Ovary (tissue), 9 donors: ENCODE results near the gene SV2C. TPM values are rescaled to one million over a fixed set of nuclear protein-coding genes. Genes with fewer than 3 reads are reported as not detected.

Experiments used
- DNase-seq, 5 donors: peaks; one replicate each; pipeline ENCODE4 v3.0.0-alpha.2; 2019 to 2020
- H3K27ac ChIP-seq, 2 donors: fragments of 200-600 bp; one replicate each; pipeline versions ENCODE4 v1.5.1 to v1.8.0; 2019 to 2022
- H3K27me3 ChIP-seq: fragments of 200-600 bp; one replicate; pipeline ENCODE4 v1.8.0; 2022
- H3K36me3 ChIP-seq: fragments of 200-600 bp; sonication (generic); one replicate; pipeline ENCODE4 v1.5.1; 2019
- H3K4me1 ChIP-seq: one replicate; pipeline ENCODE4 v1.8.1; 2013; ENCODE audit warnings: mild to moderate bottlenecking, moderate library complexity; ENCODE audit not compliant: insufficient read depth
- H3K4me3 ChIP-seq: fragments of 200-600 bp; sonication (generic); one replicate; pipeline ENCODE4 v1.5.1; 2017
- H3K9me3 ChIP-seq, 2 donors: fragments of 200-600 bp in 1 of 2; sonication (generic) in 1 of 2; one replicate each; pipeline versions ENCODE4 v1.5.1 to v1.8.1; 2013 to 2019; ENCODE audit warnings: mild to moderate bottlenecking in 1 of 2, moderate library complexity in 1 of 2
- CTCF ChIP-seq, 3 donors: fragments of 450-650 bp in 2 of 3; fragments of 200-600 bp in 1 of 3; IDR thresholded peaks; one replicate each; pipeline versions ENCODE4 v1.5.1 to v1.8.0; 2016 to 2022; ENCODE audit warnings: antibody characterized with exemption in 3 of 3, mild to moderate bottlenecking in 1 of 3
- EP300 ChIP-seq: sonication (generic); formaldehyde crosslinking; IDR thresholded peaks from one replicate; pipeline ENCODE4 v1.6.1; 2017; ENCODE audit warnings: antibody characterized with exemption
- POLR2A ChIP-seq: fragments of 450-650 bp; IDR thresholded peaks from one replicate; pipeline ENCODE4 v1.6.1; 2017; ENCODE audit warnings: antibody characterized with exemption, mild to moderate bottlenecking, moderate library complexity
- WGBS, 3 donors: extraction: QIAGEN DNeasy Blood & Tissue Kit in 1 of 3; methylation state at CpG; one replicate each; pipeline versions ENCODE4 v1.1.5 to v1.1.7; 2013 to 2017; 5-methylcytosine and 5-hydroxymethylcytosine counted together
- intact Hi-C, 4 donors: fragments of 100-400 bp; cut with DNase I; formaldehyde crosslinking; loops; one replicate each; pipeline versions ENCODE4 v1.11.0 to v1.15.1; 2022 to 2023
- polyA plus RNA-seq, 2 donors: library from polyadenylated mRNA; stranded (reverse); fragments of 200-250 nt in 1 of 2; fragments of 350-450 nt in 1 of 2; fragmentation: Illumina TruSeq in 1 of 2; extraction: RNeasy Lipid Tissue Mini Kit (QIAGEN cat#74804) in 1 of 2; gene quantifications; one replicate each; pipeline ENCODE4 v1.2.3, GENCODE V29; 2013 to 2014
- total RNA-seq, 7 donors: library from RNA; depleted of rRNA in 2 of 7; stranded (reverse); fragments of >200 nt in 2 of 7; fragmentation: NEBNext Ultra II Directional in 3 of 7; extraction: Animal tissue kit (Norgen Biotek cat#: 25700) in 3 of 7; gene quantifications; one replicate each; pipeline versions ENCODE4 v1.1.0 to v1.2.4, GENCODE V29; 2016 to 2023
- donor health status: DM: no; HTN: no; CAD: no; lungs with moderate emphysema.
- donor health status: DM: no; HTN: no; CAD: no.
- donor health status: Bipolar disorder and iron deficiency.
- donor health status: DM: yes; HTN: yes; CAD: no.
- donor health status: DM: no; HTN: no; CAD: no.
- donor health status: DM: yes; HTN: yes; CAD: no.

Gene SV2C
- total and polyA plus RNA-seq, 9 donors: 0.10 to 1.3 (median 0.51) TPM

- Histone ChIP-seq H3K9me3 (no peaks in the 10 kb centered on the region), H3K27me3 (no peaks in the 10 kb centered on the region), H3K4me3 (no peak overlapping the region), H3K36me3 (no peaks in the 10 kb centered on the region), H3K4me1 (no peaks in the 10 kb centered on the region), H3K27ac (no peak overlapping the region)
- TF ChIP-seq EP300 (no peak), POLR2A (no peak), CTCF (IDR thresholded peaks at IDR 0.05) (no peak)
- DNase-seq: no peak
- intact Hi-C loops: no loop called here
- WGBS, 3 donors: 63 to 72% (median 71%) methylated on average over 3 of the region's 3 CpGs
Measured at GRCh38 chr5:76245590-76245989, 162.4 kb downstream of the SV2C start.

GRCh38 chr5:76249621-76250020 lies 166.4 kb downstream of the SV2C start:
- Histone ChIP-seq H3K27ac (no peak overlapping the region), H3K4me1 (no peaks in the 10 kb centered on the region), H3K27me3 (no peaks in the 10 kb centered on the region), H3K4me3 (no peak overlapping the region), H3K36me3 (no peaks in the 10 kb centered on the region), H3K9me3 (no peaks in the 10 kb centered on the region)
- TF ChIP-seq EP300 (no peak), CTCF (IDR thresholded peaks at IDR 0.05) (no peak), POLR2A (no peak)
- no peak for DNase-seq
- WGBS, 3 donors: 78 to 81% (median 79%) methylated on average over 7 of the region's 7 CpGs
- intact Hi-C loops: no loop called here

- 67 to 76% (median 73%) methylated on average over 5 of the region's 5 CpGs for WGBS, 3 donors
- intact Hi-C loops: no loop called here
Measured at GRCh38 chr5:76250463-76250862, 167.3 kb downstream of the SV2C start.

GRCh38 chr5:76251656-76252055 lies 168.5 kb downstream of the SV2C start:
- Histone ChIP-seq H3K4me1 (no peaks in the 10 kb centered on the region), H3K27ac (no peak overlapping the region), H3K4me3 (no peak overlapping the region), H3K9me3 (no peaks in the 10 kb centered on the region), H3K36me3 (no peaks in the 10 kb centered on the region), H3K27me3 (no peaks in the 10 kb centered on the region)
- intact Hi-C loops: no loop called here
- TF ChIP-seq POLR2A (no peak), EP300 (no peak)
- DNase-seq: no peak
- WGBS, 3 donors: 78 to 92% (median 86%) methylated on average over 2 of the region's 2 CpGs

More at GRCh38 chr5:76250463-76250862, 167.3 kb downstream of the SV2C start:
- Histone ChIP-seq H3K4me1 (no peaks in the 10 kb centered on the region), H3K36me3 (no peaks in the 10 kb centered on the region), H3K27ac (no peak overlapping the region), H3K27me3 (no peaks in the 10 kb centered on the region), H3K4me3 (no peak overlapping the region), H3K9me3 (no peaks in the 10 kb centered on the region)
- TF ChIP-seq EP300 (no peak), POLR2A (no peak), CTCF (IDR thresholded peaks at IDR 0.05) (no peak)
- no peak for DNase-seq

- Histone ChIP-seq H3K9me3 (no peaks in the 10 kb centered on the region), H3K36me3 (no peaks in the 10 kb centered on the region), H3K4me1 (no peaks in the 10 kb centered on the region), H3K4me3 (no peak overlapping the region), H3K27ac (no peak overlapping the region), H3K27me3 (no peaks in the 10 kb centered on the region)
- intact Hi-C loops: no loop called here
- WGBS, 3 donors: 83 to 90% (median 87%) methylated on average over 2 of the region's 2 CpGs
- TF ChIP-seq CTCF (IDR thresholded peaks at IDR 0.05) (no peak), EP300 (no peak), POLR2A (no peak)
- no peak for DNase-seq
Measured at GRCh38 chr5:76252437-76252836, 169.3 kb downstream of the SV2C start.
